GM18870 (cell line): ENCODE data around the gene RIPK1.
"Not testable (repeated sequence)": the region's sequence is repeated elsewhere in the genome, so short reads cannot be mapped to it uniquely, and the experiment has no call there.

Experiments used
- ATAC-seq: cut with Tn5 transposase; IDR thresholded peaks from one replicate; pipeline ENCODE4 v1.9.1; 2021; ENCODE audit warnings: moderate library complexity; ENCODE audit not compliant: unreplicated experiment

Gene RIPK1

GRCh38 chr6:3133515-3133914, 65.2 kb downstream of the RIPK1 start:
- ATAC-seq, result no peak

GRCh38 chr6:3135668-3136291, 67.5 kb downstream of the RIPK1 start:
- ATAC-seq, result no peak

GRCh38 chr6:3136292-3137011, 68.2 kb downstream of the RIPK1 start:
- no peak for ATAC-seq

GRCh38 chr6:3137057-3137777, 68.9 kb downstream of the RIPK1 start:
- no peak for ATAC-seq

- ATAC-seq, result not testable (repeated sequence)
Observed at GRCh38 chr6:3137873-3138272, 69.6 kb downstream of the RIPK1 start.

- no peak for ATAC-seq
Observed at GRCh38 chr6:3138341-3138740, 70.0 kb downstream of the RIPK1 start.

GRCh38 chr6:3139090-3139903, 71.0 kb downstream of the RIPK1 start:
- ATAC-seq, result no peak

- no peak for ATAC-seq
Observed at GRCh38 chr6:3140201-3140600, 71.9 kb downstream of the RIPK1 start.

GRCh38 chr6:3142536-3142935, 74.2 kb downstream of the RIPK1 start:
- no peak for ATAC-seq

GRCh38 chr6:3143158-3143557, 74.9 kb downstream of the RIPK1 start:
- no peak for ATAC-seq

- no peak for ATAC-seq
Observed at GRCh38 chr6:3144571-3144970, 76.3 kb downstream of the RIPK1 start.

GRCh38 chr6:3147914-3148757, 79.8 kb downstream of the RIPK1 start:
- ATAC-seq, result no peak

GRCh38 chr6:3151691-3152090, 83.4 kb downstream of the RIPK1 start:
- no peak for ATAC-seq

GRCh38 chr6:3152689-3153088, 84.4 kb downstream of the RIPK1 start:
- ATAC-seq, result no peak

GRCh38 chr6:3155416-3155815, 87.1 kb downstream of the RIPK1 start:
- not testable (repeated sequence) for ATAC-seq

- ATAC-seq, result not testable (repeated sequence)
Observed at GRCh38 chr6:3156184-3157130, 88.2 kb downstream of the RIPK1 start.

- ATAC-seq, result no peak
Observed at GRCh38 chr6:3157131-3157933, 89.0 kb downstream of the RIPK1 start, which contains the start of gene TUBB2A. Gene TUBB2A, minus strand, starts transcription at chr6:3157544. Its CDS starts 81 bp downstream, at chr6:3157463.
